ENCODE data around the gene GMDS.

Gene GMDS

DNA sequence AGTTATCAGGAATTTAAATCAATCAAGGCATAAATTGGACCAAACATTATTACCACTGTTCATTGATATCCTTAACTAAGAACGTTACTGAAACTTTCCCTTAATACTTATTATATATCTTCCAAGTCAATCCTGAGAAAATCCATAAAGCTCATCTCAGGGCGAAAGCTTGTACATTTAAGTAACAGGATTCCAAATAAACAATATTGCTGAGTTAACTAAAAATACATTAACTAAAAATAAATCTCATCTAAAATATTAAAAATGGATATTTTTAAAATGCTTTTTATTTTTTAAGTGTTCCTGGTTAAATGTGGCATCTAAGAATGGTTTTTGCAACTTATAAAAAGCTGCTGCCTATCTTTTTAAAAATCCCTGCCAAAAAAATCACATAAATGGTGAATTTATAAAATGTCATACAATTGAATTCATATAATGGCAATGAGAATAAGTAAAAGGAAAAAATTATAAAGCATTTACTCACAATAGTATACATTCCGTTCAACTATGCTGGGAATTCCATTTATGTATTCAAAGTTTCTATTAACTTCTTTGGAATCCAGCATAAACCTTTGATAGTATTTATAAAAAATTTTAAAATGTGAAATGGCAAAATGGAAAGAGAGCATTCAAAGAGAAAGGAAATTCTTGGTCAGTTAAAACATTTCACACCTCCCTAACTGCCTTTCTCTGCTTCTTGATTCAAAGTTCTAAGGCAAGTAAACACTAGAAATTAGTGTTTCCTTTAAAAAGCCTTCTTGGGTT lies 20.8 kb upstream of the GMDS start (continued):
- TF ChIP-seq, protein P1, sequence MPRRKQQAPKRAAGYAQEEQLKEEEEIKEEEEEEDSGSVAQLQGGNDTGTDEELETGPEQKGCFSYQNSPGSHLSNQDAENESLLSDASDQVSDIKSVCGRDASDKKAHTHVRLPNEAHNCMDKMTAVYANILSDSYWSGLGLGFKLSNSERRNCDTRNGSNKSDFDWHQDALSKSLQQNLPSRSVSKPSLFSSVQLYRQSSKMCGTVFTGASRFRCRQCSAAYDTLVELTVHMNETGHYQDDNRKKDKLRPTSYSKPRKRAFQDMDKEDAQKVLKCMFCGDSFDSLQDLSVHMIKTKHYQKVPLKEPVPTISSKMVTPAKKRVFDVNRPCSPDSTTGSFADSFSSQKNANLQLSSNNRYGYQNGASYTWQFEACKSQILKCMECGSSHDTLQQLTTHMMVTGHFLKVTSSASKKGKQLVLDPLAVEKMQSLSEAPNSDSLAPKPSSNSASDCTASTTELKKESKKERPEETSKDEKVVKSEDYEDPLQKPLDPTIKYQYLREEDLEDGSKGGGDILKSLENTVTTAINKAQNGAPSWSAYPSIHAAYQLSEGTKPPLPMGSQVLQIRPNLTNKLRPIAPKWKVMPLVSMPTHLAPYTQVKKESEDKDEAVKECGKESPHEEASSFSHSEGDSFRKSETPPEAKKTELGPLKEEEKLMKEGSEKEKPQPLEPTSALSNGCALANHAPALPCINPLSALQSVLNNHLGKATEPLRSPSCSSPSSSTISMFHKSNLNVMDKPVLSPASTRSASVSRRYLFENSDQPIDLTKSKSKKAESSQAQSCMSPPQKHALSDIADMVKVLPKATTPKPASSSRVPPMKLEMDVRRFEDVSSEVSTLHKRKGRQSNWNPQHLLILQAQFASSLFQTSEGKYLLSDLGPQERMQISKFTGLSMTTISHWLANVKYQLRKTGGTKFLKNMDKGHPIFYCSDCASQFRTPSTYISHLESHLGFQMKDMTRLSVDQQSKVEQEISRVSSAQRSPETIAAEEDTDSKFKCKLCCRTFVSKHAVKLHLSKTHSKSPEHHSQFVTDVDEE (CRISPR knock-in tag; IDR thresholded peaks at IDR 0.05): no peak
- TF ChIP-seq ZNF70 (CRISPR knock-in tag; IDR thresholded peaks at IDR 0.05) (no peak), ZNF565 (CRISPR knock-in tag; conservative IDR thresholded peaks at IDR 0.05; ENCODE audit: low read depth) (no peak)

DNA sequence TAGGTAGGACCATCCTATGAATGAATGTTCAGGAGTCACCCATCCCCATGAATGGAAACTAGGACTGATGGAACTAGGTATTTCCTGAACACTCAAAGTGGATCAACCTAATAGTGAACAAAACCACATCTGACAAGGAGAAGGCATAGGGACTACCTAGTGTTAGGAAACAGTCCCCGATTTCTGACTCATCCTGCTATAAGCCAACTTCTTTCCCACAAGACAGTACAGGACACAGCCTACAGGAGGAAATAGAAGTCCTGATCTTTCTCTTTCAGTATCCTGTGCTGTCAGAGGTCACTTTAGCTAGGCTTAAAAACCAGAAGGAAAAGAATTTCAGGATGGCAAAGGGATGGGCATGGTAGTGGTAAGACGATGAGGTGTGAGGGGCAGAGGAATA lies 19.5 kb upstream of the GMDS start:
- peak; percentile 59 for ATAC-seq
- TF ChIP-seq, protein P2, sequence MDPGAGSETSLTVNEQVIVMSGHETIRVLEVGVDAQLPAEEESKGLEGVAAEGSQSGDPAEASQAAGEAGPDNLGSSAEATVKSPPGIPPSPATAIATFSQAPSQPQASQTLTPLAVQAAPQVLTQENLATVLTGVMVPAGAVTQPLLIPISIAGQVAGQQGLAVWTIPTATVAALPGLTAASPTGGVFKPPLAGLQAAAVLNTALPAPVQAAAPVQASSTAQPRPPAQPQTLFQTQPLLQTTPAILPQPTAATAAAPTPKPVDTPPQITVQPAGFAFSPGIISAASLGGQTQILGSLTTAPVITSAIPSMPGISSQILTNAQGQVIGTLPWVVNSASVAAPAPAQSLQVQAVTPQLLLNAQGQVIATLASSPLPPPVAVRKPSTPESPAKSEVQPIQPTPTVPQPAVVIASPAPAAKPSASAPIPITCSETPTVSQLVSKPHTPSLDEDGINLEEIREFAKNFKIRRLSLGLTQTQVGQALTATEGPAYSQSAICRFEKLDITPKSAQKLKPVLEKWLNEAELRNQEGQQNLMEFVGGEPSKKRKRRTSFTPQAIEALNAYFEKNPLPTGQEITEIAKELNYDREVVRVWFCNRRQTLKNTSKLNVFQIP (CRISPR knock-in tag; IDR thresholded peaks at IDR 0.05; ENCODE audit: borderline replicate concordance, low read depth): no peak
- TF ChIP-seq ZNF8 (CRISPR knock-in tag; IDR thresholded peaks at IDR 0.05) (no peak), ZNF70 (CRISPR knock-in tag; IDR thresholded peaks at IDR 0.05) (no peak), GLIS3 (CRISPR knock-in tag; IDR thresholded peaks at IDR 0.05) (no peak), CSDC2 (CRISPR knock-in tag; IDR thresholded peaks at IDR 0.05) (no peak), ZFP30 (CRISPR knock-in tag; IDR thresholded peaks at IDR 0.05) (no peak)
- TF ChIP-seq, protein P3, sequence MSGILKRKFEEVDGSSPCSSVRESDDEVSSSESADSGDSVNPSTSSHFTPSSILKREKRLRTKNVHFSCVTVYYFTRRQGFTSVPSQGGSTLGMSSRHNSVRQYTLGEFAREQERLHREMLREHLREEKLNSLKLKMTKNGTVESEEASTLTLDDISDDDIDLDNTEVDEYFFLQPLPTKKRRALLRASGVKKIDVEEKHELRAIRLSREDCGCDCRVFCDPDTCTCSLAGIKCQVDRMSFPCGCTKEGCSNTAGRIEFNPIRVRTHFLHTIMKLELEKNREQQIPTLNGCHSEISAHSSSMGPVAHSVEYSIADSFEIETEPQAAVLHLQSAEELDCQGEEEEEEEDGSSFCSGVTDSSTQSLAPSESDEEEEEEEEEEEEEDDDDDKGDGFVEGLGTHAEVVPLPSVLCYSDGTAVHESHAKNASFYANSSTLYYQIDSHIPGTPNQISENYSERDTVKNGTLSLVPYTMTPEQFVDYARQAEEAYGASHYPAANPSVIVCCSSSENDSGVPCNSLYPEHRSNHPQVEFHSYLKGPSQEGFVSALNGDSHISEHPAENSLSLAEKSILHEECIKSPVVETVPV (CRISPR knock-in tag; IDR thresholded peaks at IDR 0.05): no peak
- TF ChIP-seq, protein P4, sequence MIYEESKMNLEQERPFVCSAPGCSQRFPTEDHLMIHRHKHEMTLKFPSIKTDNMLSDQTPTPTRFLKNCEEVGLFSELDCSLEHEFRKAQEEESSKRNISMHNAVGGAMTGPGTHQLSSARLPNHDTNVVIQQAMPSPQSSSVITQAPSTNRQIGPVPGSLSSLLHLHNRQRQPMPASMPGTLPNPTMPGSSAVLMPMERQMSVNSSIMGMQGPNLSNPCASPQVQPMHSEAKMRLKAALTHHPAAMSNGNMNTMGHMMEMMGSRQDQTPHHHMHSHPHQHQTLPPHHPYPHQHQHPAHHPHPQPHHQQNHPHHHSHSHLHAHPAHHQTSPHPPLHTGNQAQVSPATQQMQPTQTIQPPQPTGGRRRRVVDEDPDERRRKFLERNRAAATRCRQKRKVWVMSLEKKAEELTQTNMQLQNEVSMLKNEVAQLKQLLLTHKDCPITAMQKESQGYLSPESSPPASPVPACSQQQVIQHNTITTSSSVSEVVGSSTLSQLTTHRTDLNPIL (CRISPR knock-in tag; IDR thresholded peaks at IDR 0.05; ENCODE audit: low read depth): no peak

DNA sequence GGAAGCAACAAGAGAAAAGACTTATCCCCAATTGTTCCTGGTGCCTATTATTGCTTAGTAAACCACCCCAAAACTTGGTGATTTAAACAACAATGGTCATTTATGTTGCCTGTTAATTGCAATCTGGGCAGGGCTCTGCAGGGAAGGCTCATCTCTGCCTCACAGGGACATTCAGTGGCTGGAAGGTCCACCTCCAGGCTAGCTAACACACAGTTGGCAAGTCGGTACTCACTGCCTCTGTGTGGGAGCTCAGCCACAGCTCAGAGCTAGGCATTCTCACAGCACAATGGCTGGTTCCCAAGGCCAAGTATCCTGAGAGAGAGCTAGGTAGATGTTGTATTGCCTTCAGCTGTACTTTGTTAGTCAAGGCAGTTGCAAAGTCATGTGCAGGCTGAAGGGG lies 18.5 kb upstream of the GMDS start:
- no peak for ATAC-seq
- no peak for TF ChIP-seq ISL1 (CRISPR knock-in tag; IDR thresholded peaks at IDR 0.05)
- TF ChIP-seq TCF4 (CRISPR knock-in tag; IDR thresholded peaks at IDR 0.05; ENCODE audit: borderline replicate concordance): no peak
- TF ChIP-seq ARNTL (CRISPR knock-in tag; IDR thresholded peaks at IDR 0.05; ENCODE audit: borderline replicate concordance, low read depth): no peak
- TF ChIP-seq RARB (CRISPR knock-in tag; IDR thresholded peaks at IDR 0.05): no peak
- no peak for TF ChIP-seq TOX (CRISPR knock-in tag; IDR thresholded peaks at IDR 0.05; ENCODE audit: borderline replicate concordance)
- TF ChIP-seq PPARA (CRISPR knock-in tag; IDR thresholded peaks at IDR 0.05; ENCODE audit: borderline replicate concordance): no peak

DNA sequence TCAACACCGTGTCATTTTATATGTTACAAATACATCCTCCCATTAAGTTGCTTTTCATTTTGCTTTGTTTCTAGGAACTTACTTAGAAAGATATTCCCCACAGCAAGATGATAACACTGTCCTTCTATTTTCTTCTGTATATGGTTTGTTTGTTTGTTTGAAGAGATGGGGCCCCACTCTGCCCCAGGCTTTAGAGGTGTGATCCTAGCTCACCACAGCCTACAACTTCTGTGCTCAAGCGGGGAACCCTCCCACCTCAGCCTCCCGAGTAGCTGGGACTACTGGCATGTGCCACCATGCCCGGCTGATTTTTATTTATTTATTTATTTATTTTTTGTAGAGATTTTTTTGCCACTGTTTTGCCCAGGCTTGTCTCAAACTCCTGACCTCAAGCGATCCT lies 14.2 kb upstream of the GMDS start:
- no peak for ATAC-seq
- TF ChIP-seq ZNF8 (CRISPR knock-in tag; IDR thresholded peaks at IDR 0.05) (no peak), TCF4 (CRISPR knock-in tag; IDR thresholded peaks at IDR 0.05; ENCODE audit: borderline replicate concordance) (no peak), PPARA (CRISPR knock-in tag; IDR thresholded peaks at IDR 0.05; ENCODE audit: borderline replicate concordance) (no peak), ESRRG (CRISPR knock-in tag; IDR thresholded peaks at IDR 0.05) (no peak), RARB (CRISPR knock-in tag; IDR thresholded peaks at IDR 0.05) (no peak), ZNF70 (CRISPR knock-in tag; IDR thresholded peaks at IDR 0.05) (no peak), ZNF565 (CRISPR knock-in tag; conservative IDR thresholded peaks at IDR 0.05; ENCODE audit: low read depth) (no peak), SNAI2 (CRISPR knock-in tag; IDR thresholded peaks at IDR 0.05) (no peak), ARNTL (CRISPR knock-in tag; IDR thresholded peaks at IDR 0.05; ENCODE audit: borderline replicate concordance, low read depth) (no peak), ZC3H10 (CRISPR knock-in tag; IDR thresholded peaks at IDR 0.05) (no peak)
- TF ChIP-seq, protein P3 (CRISPR knock-in tag; IDR thresholded peaks at IDR 0.05): no peak

Measured in SK-N-SH treated with all-trans-retinoic acid at 6 μM for 48 hours (cell line).